Umbilical cord (tissue), 2 donors: ENCODE measurements around the gene CARNS1. TPM values are rescaled to one million over a fixed set of nuclear protein-coding genes. Genes with fewer than 3 reads are reported as not detected.
"Not testable (repeated sequence)": the region's sequence is repeated elsewhere in the genome, so short reads cannot be mapped to it uniquely, and the experiment has no call there.

ENCODE experiments used
- DNase-seq: peaks from one replicate; pipeline ENCODE4 v3.0.0-alpha.2; 2015; ENCODE audit warnings: low spot score
- total RNA-seq: library from RNA; depleted of rRNA; stranded (reverse); fragments of >200 nt; gene quantifications from one replicate; pipeline ENCODE4 v1.2.3, GENCODE V29; 2014; ENCODE audit warnings: low replicate concordance; ENCODE audit not compliant: insufficient read depth

Gene CARNS1
- total RNA-seq, 1 donor from 2014 or later = 1.2 TPM

DNA sequence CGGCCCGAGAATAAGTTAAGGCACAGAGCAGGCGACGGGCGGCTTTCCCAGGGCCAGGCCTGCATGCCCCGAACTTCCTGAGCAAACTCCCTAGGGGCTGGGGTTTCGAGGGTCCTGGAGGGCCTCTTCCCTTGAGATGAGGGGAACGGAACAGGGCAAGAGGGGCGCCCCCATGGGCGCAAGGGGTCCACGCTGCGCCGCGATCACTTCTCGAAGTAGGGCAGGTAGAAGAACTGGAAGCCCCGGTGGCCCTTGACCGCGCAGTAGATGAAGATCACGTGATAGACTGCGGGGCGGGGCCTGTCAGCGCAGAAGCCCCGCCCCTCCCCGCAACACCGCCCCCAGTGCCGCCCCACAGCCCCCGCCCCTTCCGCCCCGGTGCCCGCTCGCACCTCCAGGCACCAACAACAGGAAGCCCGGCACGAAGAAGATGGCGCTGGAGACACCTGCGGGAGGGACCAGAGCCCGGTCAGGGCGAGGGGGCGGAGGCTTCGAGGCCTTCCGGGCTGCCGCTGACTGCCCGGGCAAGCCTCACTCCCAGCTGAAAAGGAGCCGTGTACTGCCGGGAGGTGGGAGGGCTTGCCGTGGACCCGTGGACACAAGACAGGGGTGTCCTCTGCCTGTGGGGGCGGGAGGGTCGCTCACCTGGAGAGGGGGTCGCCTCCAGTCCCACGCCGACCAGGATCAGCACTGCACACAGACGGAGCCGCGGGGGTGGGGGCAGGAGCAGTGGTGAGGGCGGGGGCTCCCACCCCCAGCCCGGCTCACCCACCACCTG, 49.1 kb downstream of the CARNS1 start:
- peak; percentile 69 for DNase-seq

DNA sequence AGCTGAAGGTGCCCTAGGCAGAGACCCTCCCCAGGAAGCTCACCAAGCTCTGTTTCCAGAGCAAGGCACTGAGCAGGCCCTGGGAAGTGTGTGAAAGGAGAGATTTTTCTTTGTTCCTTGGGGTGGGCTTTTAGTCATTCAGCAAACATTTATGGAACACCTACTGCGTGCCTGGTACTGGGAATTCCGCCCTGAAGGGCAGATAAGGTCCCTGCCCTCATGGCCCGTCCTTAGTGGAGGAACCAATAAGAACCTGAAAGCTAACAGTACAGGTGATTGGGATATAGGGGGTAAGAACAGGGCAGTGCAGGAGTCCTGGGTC, 49.7 kb downstream of the CARNS1 start:
- DNase-seq = no peak

DNA sequence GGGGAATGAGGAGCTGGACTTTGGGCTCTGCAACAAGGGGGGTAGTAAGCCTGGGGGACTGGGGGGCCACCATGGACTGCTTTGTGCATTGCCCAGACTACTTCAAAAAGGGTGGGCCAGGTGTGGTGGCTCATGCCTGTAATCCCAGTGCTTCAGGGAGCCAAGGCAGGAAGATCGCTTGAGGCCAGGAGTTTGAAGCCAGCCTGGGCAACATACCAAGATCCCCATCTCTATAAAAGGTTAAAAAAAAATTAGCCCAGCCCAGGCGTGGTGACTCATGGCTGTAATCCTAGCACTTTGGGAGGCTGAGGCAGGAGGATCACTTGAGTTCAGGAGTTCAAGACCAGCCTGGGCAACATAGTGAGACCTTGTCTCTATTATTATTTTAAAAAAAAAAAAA, 50.1 kb downstream of the CARNS1 start:
- not testable (repeated sequence) for DNase-seq

GRCh38 chr11:67466367-67466766, 50.9 kb downstream of the CARNS1 start:
- no peak for DNase-seq

DNA sequence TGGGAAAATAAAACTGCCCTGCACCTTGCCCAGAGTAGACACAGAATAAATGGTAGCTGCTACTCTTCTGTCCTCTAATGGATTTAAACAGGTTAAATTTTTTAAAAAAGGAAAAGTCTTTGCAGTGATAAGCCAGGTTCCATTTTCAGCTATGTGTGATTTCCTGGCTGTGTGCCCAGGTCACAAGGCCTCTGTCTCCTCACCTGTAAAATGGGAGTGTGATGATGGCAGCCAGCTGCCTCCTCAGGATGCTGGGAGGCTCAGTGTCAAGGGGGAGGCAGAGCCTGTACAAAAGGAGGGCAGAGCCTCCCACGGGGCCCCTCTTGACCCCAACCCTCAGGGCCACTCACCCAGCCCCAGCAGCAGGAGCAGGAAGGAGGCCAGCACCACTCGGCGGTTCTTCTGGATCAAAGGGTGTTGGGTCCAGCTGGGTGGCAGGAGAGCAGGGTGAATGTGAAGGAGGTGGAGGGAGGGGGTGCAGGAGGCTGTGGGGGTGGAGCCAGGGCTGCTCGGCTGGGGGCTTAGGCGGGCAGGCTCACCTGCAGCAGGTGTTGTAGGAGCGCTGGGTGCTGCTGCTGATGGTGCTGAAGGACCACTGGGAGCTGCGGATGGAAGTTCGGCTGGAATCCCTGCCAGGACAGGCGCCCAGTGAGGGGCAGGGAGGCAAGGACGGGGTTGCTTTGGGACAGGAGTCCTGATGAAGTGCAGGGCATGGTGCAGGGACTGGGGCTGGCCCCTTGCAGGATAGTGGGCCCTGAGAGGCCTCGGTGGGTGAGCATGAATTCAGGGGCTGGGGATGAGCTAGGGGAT, 51.7 kb downstream of the CARNS1 start:
- no peak for DNase-seq

- no peak for DNase-seq
These were observed 52.6 kb downstream of the CARNS1 start for GRCh38 chr11:67468056-67468455.

- DNase-seq = no peak
These were observed 52.9 kb downstream of the CARNS1 start for GRCh38 chr11:67468456-67468758.

- peak; percentile 93 for DNase-seq
These were observed 53.5 kb downstream of the CARNS1 start, which contains the start of gene TMEM134 for GRCh38 chr11:67468759-67469507. Gene TMEM134 (minus strand): TSS chr11:67469251. CDS start chr11:67469192, 59 bp downstream.

DNA sequence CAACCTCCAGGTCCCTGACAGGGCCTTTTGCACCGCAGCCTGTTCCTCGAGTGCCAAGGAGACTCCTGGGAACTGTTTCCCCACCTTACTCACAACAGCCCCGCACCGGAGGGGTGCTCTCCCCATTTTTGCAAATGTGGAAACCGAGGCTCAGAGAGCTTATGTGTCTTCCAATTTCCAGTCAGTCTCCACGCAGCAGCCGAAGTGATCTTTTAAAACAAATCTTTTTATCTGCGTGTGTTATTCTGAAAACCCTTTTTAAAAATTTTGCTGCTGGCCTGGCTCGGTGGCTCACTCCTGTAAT, 54.0 kb downstream of the CARNS1 start:
- no peak for DNase-seq

GRCh38 chr11:67470337-67471002, 55.0 kb downstream of the CARNS1 start:
- DNase-seq = no peak

GRCh38 chr11:67472882-67473281, 57.4 kb downstream of the CARNS1 start:
- no peak for DNase-seq

Other genes starting within 250 kb of the CARNS1 start
- 46.2 TPM for gene GRK2, start 149.2 kb upstream of the CARNS1 start, total RNA-seq
- gene ANKRD13D, start 126.4 kb upstream of the CARNS1 start, total RNA-seq = 31.1 TPM
- 7.5 TPM for gene SSH3, start 112.1 kb upstream of the CARNS1 start, total RNA-seq
- 52.7 TPM for gene POLD4, start 62.1 kb upstream of the CARNS1 start, total RNA-seq
- 11.1 TPM for gene CLCF1, start 42.1 kb upstream of the CARNS1 start, total RNA-seq
- gene RAD9A, start 23.7 kb upstream of the CARNS1 start, total RNA-seq = 9.4 TPM
- gene PPP1CA, start 13.8 kb upstream of the CARNS1 start, total RNA-seq = 50.1 TPM
- 0.72 TPM for gene TBC1D10C, start 11.6 kb upstream of the CARNS1 start, total RNA-seq
- 33.0 TPM for gene RPS6KB2, start 12.8 kb downstream of the CARNS1 start, total RNA-seq
- gene PTPRCAP, start 22.0 kb downstream of the CARNS1 start, total RNA-seq = 9.9 TPM
- gene CORO1B, start 27.8 kb downstream of the CARNS1 start, total RNA-seq = 35.2 TPM
- not detected for gene GPR152, start 37.1 kb downstream of the CARNS1 start, total RNA-seq
- gene CABP4, start 39.7 kb downstream of the CARNS1 start, total RNA-seq = 0.96 TPM
- 10.6 TPM for gene TMEM134, start 53.6 kb downstream of the CARNS1 start, total RNA-seq
- gene AIP, start 67.3 kb downstream of the CARNS1 start, total RNA-seq = 78.0 TPM
- 28.6 TPM for gene PITPNM1, start 89.7 kb downstream of the CARNS1 start, total RNA-seq
- gene CDK2AP2, start 92.5 kb downstream of the CARNS1 start, total RNA-seq = 17.3 TPM
- gene CABP2, start 107.8 kb downstream of the CARNS1 start, total RNA-seq = not detected
- 587 TPM for gene GSTP1, start 168.1 kb downstream of the CARNS1 start, total RNA-seq
- gene NDUFV1, start 191.3 kb downstream of the CARNS1 start, total RNA-seq = 111 TPM
- gene NUDT8, start 214.3 kb downstream of the CARNS1 start, total RNA-seq = 2.2 TPM
- not detected for gene TBX10, start 224.1 kb downstream of the CARNS1 start, total RNA-seq
- not detected for gene ACY3, start 235.1 kb downstream of the CARNS1 start, total RNA-seq